ENCODE data around the gene SLC15A1.

DNA sequence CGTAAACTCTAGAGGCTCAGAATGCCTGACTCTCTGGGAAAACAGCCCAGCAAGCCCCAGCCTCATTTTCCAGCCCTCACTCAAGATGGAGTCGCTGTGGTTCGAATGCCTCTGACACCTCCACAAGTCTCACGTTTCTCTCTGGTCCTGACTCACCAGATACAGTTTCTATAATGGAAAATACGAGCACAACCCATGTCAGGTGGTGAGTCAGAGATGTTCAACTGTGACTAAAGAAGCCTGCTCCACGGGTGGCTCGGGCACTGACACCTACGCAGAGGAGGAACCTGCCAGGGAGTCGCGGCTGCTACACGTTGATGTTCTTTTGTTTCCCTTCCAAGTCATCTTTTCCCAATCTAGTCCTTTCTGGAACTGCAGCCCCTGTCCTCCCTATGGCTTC is 88.4 kb downstream of the SLC15A1 start:
- TF ChIP-seq POLR2A (IDR thresholded peaks at IDR 0.05) (no peak), POLR2AphosphoS5 (IDR thresholded peaks at IDR 0.05) (no peak), EP300 (IDR thresholded peaks at IDR 0.05; ENCODE audit: low read depth) (no peak)
- TF ChIP-seq, protein P1, sequence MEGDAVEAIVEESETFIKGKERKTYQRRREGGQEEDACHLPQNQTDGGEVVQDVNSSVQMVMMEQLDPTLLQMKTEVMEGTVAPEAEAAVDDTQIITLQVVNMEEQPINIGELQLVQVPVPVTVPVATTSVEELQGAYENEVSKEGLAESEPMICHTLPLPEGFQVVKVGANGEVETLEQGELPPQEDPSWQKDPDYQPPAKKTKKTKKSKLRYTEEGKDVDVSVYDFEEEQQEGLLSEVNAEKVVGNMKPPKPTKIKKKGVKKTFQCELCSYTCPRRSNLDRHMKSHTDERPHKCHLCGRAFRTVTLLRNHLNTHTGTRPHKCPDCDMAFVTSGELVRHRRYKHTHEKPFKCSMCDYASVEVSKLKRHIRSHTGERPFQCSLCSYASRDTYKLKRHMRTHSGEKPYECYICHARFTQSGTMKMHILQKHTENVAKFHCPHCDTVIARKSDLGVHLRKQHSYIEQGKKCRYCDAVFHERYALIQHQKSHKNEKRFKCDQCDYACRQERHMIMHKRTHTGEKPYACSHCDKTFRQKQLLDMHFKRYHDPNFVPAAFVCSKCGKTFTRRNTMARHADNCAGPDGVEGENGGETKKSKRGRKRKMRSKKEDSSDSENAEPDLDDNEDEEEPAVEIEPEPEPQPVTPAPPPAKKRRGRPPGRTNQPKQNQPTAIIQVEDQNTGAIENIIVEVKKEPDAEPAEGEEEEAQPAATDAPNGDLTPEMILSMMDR (IDR thresholded peaks at IDR 0.05), result no peak

All from transverse colon (tissue), 4 donors.